Body of pancreas (tissue), 4 donors: ENCODE data around the gene SEMA5B. TPM values are rescaled to one million over a fixed set of nuclear protein-coding genes. Genes with fewer than 3 reads are reported as not detected.
A peak's percentile ranks its signal among the peaks of the same experiment; 100 is the strongest.

Experiments
- ATAC-seq: fragments of 150-250 bp; one replicate; pipeline ENCODE4 v1.9.1; 2016
- DNase-seq, 4 donors: peaks; one replicate each; pipeline ENCODE4 v3.0.0-alpha.2; 2019
- H3K27ac ChIP-seq, 4 donors: fragments of 200-600 bp; sonication (generic); 1 replicate in 3 of 4; 2 replicates in 1 of 4; pipeline versions ENCODE4 v1.5.1 to v1.6.1; 2016 to 2019; ENCODE audit warnings: mild to moderate bottlenecking in 1 of 4, mixed read lengths in 1 of 4, moderate library complexity in 1 of 4
- H3K27me3 ChIP-seq, 2 donors: fragments of 200-600 bp; sonication (generic); one replicate each; pipeline ENCODE4 v1.6.0; 2016; ENCODE audit warnings: mild to moderate bottlenecking in 1 of 2
- H3K36me3 ChIP-seq, 2 donors: fragments of 200-600 bp; sonication (generic); replicated peaks in 1 of 2; 2 replicates each; pipeline ENCODE4 v1.5.1; 2016; ENCODE audit warnings: low read depth in 2 of 2; ENCODE audit not compliant: insufficient read depth in 1 of 2
- H3K4me1 ChIP-seq: fragments of 200-600 bp; sonication (generic); one replicate; pipeline ENCODE4 v1.6.0; 2016
- H3K4me3 ChIP-seq, 2 donors: fragments of 200-600 bp; sonication (generic); 1 replicate in 1 of 2; 2 replicates in 1 of 2; pipeline ENCODE4 v1.5.1; 2016 to 2019
- H3K9me3 ChIP-seq, 3 donors: fragments of 200-600 bp; sonication (generic); 1 replicate in 2 of 3; 2 replicates in 1 of 3; pipeline ENCODE4 v1.5.1; 2016
- POLR2A ChIP-seq, 3 donors: fragments of 450-650 bp; IDR thresholded peaks; one replicate each; pipeline ENCODE4 v1.6.1; 2016; ENCODE audit warnings: antibody characterized with exemption in 3 of 3, mild to moderate bottlenecking in 2 of 3
- WGBS, 2 donors: methylation state at CpG; one replicate each; pipeline ENCODE4 v1.1.5; 2017; 5-methylcytosine and 5-hydroxymethylcytosine counted together
- intact Hi-C: fragments of 100-400 bp; cut with DNase I; formaldehyde crosslinking; loops from one replicate; pipeline ENCODE4 v1.15.1; 2023
- total RNA-seq, 2 donors: library from RNA; depleted of rRNA; stranded (reverse); fragments of >200 nt; gene quantifications; one replicate each; pipeline ENCODE4 v1.1.0, GENCODE V29; 2016
- TF ChIP-seq, protein P1 (sequence below), 7 experiments: fragments of 450-650 bp in 4 of 7; fragments of 200-600 bp in 3 of 7; sonication (generic) in 3 of 7; IDR thresholded peaks; one replicate each; pipeline ENCODE4 v1.5.1; 2016 to 2019; ENCODE audit warnings: antibody characterized with exemption in 7 of 7

SEMA5B gene
- total RNA-seq, 2 donors from 2014 or later, result 1.0 to 15.2 TPM

DNA sequence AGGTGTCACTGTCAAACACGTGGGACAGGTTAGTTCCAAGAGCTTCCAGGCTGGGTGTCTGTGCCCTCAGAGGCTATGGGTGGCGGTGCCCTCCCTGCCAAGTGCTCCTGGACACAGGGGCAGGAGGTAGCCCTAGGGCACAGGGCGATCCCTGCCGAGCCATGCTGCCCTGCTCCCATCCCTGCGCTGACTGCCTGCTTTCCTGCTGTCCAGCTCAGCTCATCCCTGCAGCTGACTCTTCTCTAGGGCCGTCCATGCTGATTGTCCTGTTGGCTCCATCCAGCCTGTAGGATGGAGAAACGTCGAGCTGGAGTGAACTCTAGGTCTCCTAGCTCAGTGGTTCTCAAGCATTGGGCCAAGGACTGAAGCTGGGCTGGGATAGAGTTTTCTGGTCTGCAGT lies 42.9 kb upstream of the SEMA5B start:
- intact Hi-C loops, result no loop called here
- ATAC-seq (no peak), DNase-seq (no peak)
- H3K27ac ChIP-seq, result no peak overlapping the region
- no peaks in the 10 kb centered on the region for H3K9me3 ChIP-seq
- no peaks in the 10 kb centered on the region for H3K27me3 ChIP-seq
- H3K4me1 ChIP-seq, result peaks cover 61% of the 10 kb centered on the region
- H3K36me3 ChIP-seq, result no peaks in the 10 kb centered on the region
- 74 to 84% methylated on average over 5 to 8 of the region's 8 CpGs for WGBS, 2 donors
- TF ChIP-seq POLR2A (IDR thresholded peaks at IDR 0.05), result no peak
- TF ChIP-seq, protein P1, sequence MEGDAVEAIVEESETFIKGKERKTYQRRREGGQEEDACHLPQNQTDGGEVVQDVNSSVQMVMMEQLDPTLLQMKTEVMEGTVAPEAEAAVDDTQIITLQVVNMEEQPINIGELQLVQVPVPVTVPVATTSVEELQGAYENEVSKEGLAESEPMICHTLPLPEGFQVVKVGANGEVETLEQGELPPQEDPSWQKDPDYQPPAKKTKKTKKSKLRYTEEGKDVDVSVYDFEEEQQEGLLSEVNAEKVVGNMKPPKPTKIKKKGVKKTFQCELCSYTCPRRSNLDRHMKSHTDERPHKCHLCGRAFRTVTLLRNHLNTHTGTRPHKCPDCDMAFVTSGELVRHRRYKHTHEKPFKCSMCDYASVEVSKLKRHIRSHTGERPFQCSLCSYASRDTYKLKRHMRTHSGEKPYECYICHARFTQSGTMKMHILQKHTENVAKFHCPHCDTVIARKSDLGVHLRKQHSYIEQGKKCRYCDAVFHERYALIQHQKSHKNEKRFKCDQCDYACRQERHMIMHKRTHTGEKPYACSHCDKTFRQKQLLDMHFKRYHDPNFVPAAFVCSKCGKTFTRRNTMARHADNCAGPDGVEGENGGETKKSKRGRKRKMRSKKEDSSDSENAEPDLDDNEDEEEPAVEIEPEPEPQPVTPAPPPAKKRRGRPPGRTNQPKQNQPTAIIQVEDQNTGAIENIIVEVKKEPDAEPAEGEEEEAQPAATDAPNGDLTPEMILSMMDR (IDR thresholded peaks at IDR 0.05), result no peak
- no peak overlapping the region for H3K4me3 ChIP-seq

DNA sequence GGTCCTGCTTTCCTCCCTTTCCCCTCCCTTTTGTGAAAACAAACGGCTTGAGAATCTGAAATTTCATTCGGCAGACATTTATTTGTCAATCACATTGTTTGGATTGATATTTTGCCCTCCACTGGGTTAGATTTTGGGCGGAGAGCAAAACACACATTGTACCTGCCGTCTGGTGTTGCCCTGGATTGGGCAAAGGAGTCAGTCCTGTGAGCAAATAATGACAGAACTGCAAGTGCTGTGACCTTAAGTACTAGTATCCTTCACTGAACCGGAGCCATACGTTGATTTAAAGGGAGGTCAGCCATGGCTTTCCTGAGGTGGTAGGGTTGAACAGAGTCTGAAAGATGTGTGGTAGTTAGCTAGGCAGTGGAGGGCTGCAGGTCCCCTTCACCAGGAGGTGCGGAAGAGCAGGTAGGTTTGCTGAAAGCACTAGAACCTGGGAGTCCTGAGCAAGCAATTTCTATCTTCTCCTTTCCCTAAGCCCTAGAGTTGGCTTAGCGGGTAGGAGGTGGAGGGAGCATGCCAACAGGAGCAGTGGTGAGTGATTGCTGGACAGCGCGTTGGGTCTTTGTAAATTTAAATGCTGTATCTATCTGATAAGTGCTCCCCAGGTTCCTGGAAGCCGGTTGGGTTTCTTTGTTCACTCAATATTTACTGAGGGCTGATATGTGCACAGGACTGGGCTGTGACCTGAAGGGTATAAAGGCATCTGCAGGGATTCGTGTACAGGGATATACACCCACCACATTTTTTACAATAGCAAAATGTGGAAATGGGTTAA lies 41.2 kb upstream of the SEMA5B start:
- Histone ChIP-seq H3K4me1 (peaks cover 61% of the 10 kb centered on the region), H3K36me3 (no peaks in the 10 kb centered on the region), H3K27ac (peak overlapping the region; percentile 48 to 90 (median 66)), H3K27me3 (no peaks in the 10 kb centered on the region), H3K4me3 (no peak overlapping the region), H3K9me3 (no peaks in the 10 kb centered on the region)
- DNase-seq (peak; percentile 61 to 81 (median 71)), ATAC-seq (peak; percentile 40)
- TF ChIP-seq, protein P1 (IDR thresholded peaks at IDR 0.05), result no peak
- peak in 1 of 3 donors; percentile 16 for TF ChIP-seq POLR2A (IDR thresholded peaks at IDR 0.05)
- intact Hi-C loops, result no loop called here
- WGBS, 2 donors, result 12 to 24% methylated on average over 11 to 12 of the region's 12 CpGs

DNA sequence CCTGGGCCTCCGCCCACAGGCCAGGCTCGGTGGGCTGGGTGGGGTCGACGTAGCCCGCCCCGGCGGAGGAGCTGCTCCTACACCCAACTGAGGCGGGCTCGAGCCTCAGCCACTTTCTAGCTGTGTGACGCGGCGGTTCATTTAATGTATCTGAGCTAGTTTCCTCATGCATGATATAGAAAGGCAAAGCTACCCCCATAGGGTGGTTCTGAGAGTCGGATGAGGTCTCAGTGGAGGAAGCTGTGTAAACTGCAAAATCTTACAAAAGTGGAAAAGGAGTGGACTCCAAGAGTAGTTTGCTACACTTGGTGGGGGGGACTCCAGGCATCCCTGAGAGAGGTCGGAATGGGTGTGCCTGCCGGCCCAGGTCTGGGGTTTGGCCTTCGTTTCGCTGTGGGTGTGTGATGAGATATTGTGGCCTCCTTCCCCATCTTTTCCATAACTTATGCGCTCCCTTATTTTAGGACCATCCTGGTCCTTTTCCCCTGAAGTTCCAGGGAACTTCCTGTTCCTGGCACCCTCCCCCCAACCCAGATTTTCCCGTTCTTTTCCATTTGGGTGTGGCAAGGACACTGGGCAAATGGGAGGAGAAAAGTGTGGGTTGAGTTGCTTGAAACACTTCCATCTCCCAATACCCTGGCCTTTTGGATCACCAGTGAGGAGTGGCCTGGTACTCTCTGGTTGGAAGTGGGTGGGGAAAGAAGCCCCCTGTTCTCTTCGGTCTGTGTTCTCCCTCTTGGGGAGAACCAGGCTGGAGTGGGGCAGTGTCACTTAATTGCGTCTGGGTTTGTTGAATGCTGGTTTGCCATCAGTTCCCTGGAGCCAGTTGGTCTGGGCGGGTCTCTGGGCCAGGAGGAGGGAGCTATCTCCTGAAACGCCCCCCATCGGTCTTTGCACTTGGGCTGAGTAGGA lies 40.4 kb upstream of the SEMA5B start:
- Histone ChIP-seq H3K4me1 (peaks cover 56% of the 10 kb centered on the region), H3K27ac (peak overlapping the region; percentile 71 to 90 (median 80)), H3K4me3 (peak overlapping the region; percentile 85 to 94), H3K9me3 (no peaks in the 10 kb centered on the region), H3K27me3 (no peaks in the 10 kb centered on the region), H3K36me3 (no peaks in the 10 kb centered on the region)
- intact Hi-C loops, result no loop called here
- TF ChIP-seq POLR2A (IDR thresholded peaks at IDR 0.05), result peak in 1 of 3 donors; percentile 1
- TF ChIP-seq, protein P1 (IDR thresholded peaks at IDR 0.05), result no peak
- DNase-seq (no peak), ATAC-seq (no peak)
- 8 to 9% methylated on average over 18 to 24 of the region's 24 CpGs for WGBS, 2 donors

DNA sequence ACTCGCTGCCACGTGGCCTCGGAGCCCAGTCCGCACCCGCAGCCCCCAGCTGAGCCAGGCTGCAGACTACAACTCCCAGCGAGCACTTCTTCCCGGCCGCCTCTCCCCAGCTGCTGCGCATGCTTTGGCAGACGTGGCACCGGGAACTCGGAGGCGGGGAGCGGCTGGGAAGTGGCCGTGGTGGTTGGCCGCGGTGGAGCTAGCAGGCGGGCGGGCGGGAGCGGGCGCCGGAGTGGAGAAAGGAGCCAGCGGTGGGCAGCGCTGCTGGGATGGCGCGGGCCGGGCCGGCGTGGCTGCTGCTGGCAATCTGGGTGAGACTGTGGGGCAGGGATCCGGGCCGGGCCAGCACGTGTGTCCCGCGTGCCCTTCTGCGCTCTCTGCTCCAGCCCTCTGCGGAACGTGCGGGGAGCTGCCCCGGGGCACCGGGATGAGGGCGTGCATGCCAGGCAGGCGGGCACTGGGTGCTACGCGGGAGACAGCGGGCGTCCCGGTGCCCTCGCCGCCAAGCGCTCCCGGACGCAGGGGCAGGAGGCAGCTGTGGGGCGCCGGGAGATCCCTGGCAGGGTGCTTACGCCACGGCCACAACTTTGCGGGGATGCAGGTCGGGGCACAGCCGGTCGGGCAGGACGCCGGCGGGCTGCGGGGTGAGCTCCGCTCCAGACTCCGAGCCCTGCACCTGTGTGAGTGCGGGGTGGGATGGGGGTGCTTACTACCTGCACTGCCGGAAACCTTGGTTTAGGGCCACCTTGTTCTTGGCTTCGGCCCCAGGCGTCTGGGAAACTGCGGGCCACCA lies 39.5 kb upstream of the SEMA5B start, which contains the start of gene PDIA5:
Gene PDIA5, plus strand, starts transcription at position 130 of the 793 bp plus-strand sequence. Its CDS starts 140 bp downstream, at position 270.
- Histone ChIP-seq H3K4me3 (peak within 1 kb of the TSS; percentile 85 to 94), H3K27ac (peak within 1 kb of the TSS; percentile 71 to 90 (median 80)), H3K36me3 (no peaks in the 10 kb centered on the region), H3K9me3 (no peaks in the 10 kb centered on the region), H3K27me3 (no peaks in the 10 kb centered on the region), H3K4me1 (peaks cover 49% of the 10 kb centered on the region)
- DNase-seq, result peak; percentile 89 to 93 (median 92)
- intact Hi-C loops, result no loop called here
- TF ChIP-seq, protein P1 (IDR thresholded peaks at IDR 0.05), result no peak
- peak; percentile 84 to 88 (median 85) for TF ChIP-seq POLR2A (IDR thresholded peaks at IDR 0.05)
- 1% methylated on average over 12 to 50 of the region's 72 CpGs for WGBS, 2 donors
- peak; percentile 88 for ATAC-seq
